ENCODE measurements around the gene ZSCAN10. TPM values are rescaled to one million over a fixed set of nuclear protein-coding genes. Genes with fewer than 3 reads are reported as not detected.

Gene ZSCAN10
- total and polyA plus RNA-seq, 2 of the 13 experiments (the other 11 are each of a cell fraction or from before 2014, with no cell fraction given): not detected

DNA sequence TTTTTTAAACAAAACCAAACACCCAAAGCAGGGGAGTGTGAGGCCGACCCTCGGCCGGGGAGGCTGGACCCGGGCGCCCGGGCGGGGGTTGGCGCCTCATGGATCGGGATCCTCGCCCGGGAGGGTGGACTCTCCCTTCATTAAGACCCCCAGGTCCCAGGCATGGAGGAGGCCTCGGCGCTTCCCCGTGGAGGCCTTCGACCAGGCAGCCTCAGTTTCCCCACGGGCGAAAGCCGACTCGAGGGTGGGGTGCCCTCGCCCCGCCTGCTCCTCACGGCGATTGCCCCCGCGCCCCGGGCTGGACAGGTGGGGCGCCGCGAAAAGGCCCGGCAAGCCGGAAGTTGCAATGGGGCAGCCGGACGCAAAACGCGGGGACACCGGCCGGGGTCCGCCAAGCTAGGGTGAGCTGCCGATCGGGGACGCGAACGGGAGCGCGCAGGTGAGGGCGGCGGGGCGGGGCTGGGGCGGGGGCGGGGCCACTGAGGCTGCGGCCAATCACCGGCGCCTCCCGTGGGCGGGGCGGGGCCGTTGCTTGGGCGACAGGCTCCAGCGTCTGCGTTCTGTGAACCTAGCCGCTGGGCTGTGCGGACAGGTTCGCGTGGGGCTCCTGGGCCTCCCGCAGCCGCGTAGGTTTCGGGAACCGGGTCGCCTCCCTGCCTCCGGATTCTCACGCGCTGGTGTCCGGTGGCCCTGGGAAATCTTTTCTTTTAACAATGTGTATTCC, 7.3 kb upstream of the ZSCAN10 start (continued):
- TF ChIP-seq, protein P1, sequence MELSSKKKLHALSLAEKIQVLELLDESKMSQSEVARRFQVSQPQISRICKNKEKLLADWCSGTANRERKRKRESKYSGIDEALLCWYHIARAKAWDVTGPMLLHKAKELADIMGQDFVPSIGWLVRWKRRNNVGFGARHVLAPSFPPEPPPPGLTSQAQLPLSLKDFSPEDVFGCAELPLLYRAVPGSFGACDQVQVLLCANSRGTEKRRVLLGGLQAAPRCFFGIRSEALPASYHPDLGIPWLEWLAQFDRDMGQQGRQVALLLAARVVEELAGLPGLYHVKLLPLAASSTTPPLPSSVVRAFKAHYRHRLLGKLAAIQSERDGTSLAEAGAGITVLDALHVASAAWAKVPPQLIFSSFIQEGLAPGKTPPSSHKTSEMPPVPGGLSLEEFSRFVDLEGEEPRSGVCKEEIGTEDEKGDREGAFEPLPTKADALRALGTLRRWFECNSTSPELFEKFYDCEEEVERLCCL (CRISPR knock-in tag; IDR thresholded peaks at IDR 0.05; ENCODE audit: borderline replicate concordance): 0 out of 2 replicates have a peak, but pooled peaks have one; percentile 46
- TF ChIP-seq ZNF30 (CRISPR knock-in tag; IDR thresholded peaks at IDR 0.05) (no peak), NFATC3 (CRISPR knock-in tag; IDR thresholded peaks at IDR 0.05) (no peak), ZNF569 (CRISPR knock-in tag; IDR thresholded peaks at IDR 0.05; ENCODE audit: borderline replicate concordance) (no peak), FOXO1 (CRISPR knock-in tag; IDR thresholded peaks at IDR 0.05) (no peak; the same call in 1 of the 2 replicates), SOX13 (IDR thresholded peaks at IDR 0.05) (0 out of 2 replicates have a peak, but pooled peaks have one; percentile 30), SOX13 (CRISPR knock-in tag; conservative IDR thresholded peaks at IDR 0.05 in 1 of 2, IDR thresholded peaks at IDR 0.05 in 1 of 2) (peak in 1 of 2 experiments; percentile 23; a peak in 1 of 4 replicates), ZNF331 (CRISPR knock-in tag; IDR thresholded peaks at IDR 0.05) (peak; percentile 75), ZNF446 (CRISPR knock-in tag; IDR thresholded peaks at IDR 0.05) (no peak), KMT2A (CRISPR knock-in tag; IDR thresholded peaks at IDR 0.05) (peak; percentile 77; the same call in 1 of the 2 replicates), RELA (CRISPR knock-in tag; IDR thresholded peaks at IDR 0.05) (no peak), ERF (CRISPR knock-in tag; IDR thresholded peaks at IDR 0.05) (0 out of 2 replicates have a peak, but pooled peaks have one; percentile 40), ZNF792 (CRISPR knock-in tag; IDR thresholded peaks at IDR 0.05) (no peak), ATM (IDR thresholded peaks at IDR 0.05; ENCODE audit: borderline replicate concordance) (no peak), ZBTB3 (CRISPR knock-in tag; IDR thresholded peaks at IDR 0.05; ENCODE audit: borderline replicate concordance, low read depth) (no peak), SKI (IDR thresholded peaks at IDR 0.05; ENCODE audit: partially characterized antibody) (no peak), ZKSCAN1 (IDR thresholded peaks at IDR 0.05; ENCODE audit: low read length) (no peak), ZNF570 (CRISPR knock-in tag; IDR thresholded peaks at IDR 0.05; ENCODE audit: borderline replicate concordance) (no peak)
- TF ChIP-seq, protein P2, sequence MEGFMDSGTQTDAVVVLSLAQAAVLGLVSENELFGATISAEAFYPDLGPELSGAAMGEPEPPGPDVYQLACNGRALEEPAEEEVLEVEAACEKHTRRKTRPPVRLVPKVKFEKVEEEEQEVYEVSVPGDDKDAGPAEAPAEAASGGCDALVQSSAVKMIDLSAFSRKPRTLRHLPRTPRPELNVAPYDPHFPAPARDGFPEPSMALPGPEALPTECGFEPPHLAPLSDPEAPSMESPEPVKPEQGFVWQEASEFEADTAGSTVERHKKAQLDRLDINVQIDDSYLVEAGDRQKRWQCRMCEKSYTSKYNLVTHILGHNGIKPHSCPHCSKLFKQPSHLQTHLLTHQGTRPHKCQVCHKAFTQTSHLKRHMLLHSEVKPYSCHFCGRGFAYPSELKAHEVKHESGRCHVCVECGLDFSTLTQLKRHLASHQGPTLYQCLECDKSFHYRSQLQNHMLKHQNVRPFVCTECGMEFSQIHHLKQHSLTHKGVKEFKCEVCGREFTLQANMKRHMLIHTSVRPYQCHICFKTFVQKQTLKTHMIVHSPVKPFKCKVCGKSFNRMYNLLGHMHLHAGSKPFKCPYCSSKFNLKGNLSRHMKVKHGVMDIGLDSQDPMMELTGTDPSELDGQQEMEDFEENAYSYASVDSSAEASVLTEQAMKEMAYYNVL (CRISPR knock-in tag; IDR thresholded peaks at IDR 0.05; ENCODE audit: borderline replicate concordance): peak; percentile 68; the same call in 1 of the 2 replicates
- TF ChIP-seq, protein P3, sequence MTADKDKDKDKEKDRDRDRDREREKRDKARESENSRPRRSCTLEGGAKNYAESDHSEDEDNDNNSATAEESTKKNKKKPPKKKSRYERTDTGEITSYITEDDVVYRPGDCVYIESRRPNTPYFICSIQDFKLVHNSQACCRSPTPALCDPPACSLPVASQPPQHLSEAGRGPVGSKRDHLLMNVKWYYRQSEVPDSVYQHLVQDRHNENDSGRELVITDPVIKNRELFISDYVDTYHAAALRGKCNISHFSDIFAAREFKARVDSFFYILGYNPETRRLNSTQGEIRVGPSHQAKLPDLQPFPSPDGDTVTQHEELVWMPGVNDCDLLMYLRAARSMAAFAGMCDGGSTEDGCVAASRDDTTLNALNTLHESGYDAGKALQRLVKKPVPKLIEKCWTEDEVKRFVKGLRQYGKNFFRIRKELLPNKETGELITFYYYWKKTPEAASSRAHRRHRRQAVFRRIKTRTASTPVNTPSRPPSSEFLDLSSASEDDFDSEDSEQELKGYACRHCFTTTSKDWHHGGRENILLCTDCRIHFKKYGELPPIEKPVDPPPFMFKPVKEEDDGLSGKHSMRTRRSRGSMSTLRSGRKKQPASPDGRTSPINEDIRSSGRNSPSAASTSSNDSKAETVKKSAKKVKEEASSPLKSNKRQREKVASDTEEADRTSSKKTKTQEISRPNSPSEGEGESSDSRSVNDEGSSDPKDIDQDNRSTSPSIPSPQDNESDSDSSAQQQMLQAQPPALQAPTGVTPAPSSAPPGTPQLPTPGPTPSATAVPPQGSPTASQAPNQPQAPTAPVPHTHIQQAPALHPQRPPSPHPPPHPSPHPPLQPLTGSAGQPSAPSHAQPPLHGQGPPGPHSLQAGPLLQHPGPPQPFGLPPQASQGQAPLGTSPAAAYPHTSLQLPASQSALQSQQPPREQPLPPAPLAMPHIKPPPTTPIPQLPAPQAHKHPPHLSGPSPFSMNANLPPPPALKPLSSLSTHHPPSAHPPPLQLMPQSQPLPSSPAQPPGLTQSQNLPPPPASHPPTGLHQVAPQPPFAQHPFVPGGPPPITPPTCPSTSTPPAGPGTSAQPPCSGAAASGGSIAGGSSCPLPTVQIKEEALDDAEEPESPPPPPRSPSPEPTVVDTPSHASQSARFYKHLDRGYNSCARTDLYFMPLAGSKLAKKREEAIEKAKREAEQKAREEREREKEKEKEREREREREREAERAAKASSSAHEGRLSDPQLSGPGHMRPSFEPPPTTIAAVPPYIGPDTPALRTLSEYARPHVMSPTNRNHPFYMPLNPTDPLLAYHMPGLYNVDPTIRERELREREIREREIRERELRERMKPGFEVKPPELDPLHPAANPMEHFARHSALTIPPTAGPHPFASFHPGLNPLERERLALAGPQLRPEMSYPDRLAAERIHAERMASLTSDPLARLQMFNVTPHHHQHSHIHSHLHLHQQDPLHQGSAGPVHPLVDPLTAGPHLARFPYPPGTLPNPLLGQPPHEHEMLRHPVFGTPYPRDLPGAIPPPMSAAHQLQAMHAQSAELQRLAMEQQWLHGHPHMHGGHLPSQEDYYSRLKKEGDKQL (CRISPR knock-in tag; IDR thresholded peaks at IDR 0.05; ENCODE audit: low read depth): no peak
